SK-N-SH treated with all-trans-retinoic acid at 6 μM for 48 hours (cell line): ENCODE measurements around the gene SNAPC1.

Experiments
- ATAC-seq: fragments of 200-7000 bp; cut with Tn5 transposase; 3 replicates; pipeline ENCODE4 v1.9.1; 2020; ENCODE audit warnings: mild to moderate bottlenecking, moderate library complexity
- ARNTL ChIP-seq: fragments of 450-650 bp; formaldehyde crosslinking; IDR thresholded peaks from 2 replicates; pipeline ENCODE4 v1.5.0; 2020; ENCODE audit warnings: low read depth, mild to moderate bottlenecking, moderate library complexity, borderline replicate concordance
- BACH2 ChIP-seq: fragments of 250-450 bp; sonication (Bioruptor Pico); IDR thresholded peaks from 2 replicates; pipeline ENCODE4 v1.9.0; 2021; ENCODE audit warnings: mild to moderate bottlenecking, borderline replicate concordance
- CSDC2 ChIP-seq: fragments of 250-450 bp; sonication (Bioruptor Pico); IDR thresholded peaks from 2 replicates; pipeline ENCODE4 v1.5.0; 2020; ENCODE audit warnings: mild to moderate bottlenecking, moderate library complexity
- ESRRG ChIP-seq: fragments of 250-450 bp; sonication (Bioruptor Pico); IDR thresholded peaks from 2 replicates; pipeline ENCODE4 v1.6.1; 2021; ENCODE audit warnings: mild to moderate bottlenecking
- OSR1 ChIP-seq: fragments of 250-450 bp; sonication (Bioruptor Pico); IDR thresholded peaks from 2 replicates; pipeline ENCODE4 v1.8.0; 2022; ENCODE audit warnings: moderate library complexity, mild to moderate bottlenecking, inconsistent platforms
- PPARA ChIP-seq: fragments of 250-450 bp; sonication (Bioruptor Pico); IDR thresholded peaks from 2 replicates; pipeline ENCODE4 v1.5.0; 2020; ENCODE audit warnings: mild to moderate bottlenecking, borderline replicate concordance
- RARB ChIP-seq: fragments of 250-450 bp; sonication (Bioruptor Pico); IDR thresholded peaks from 2 replicates; pipeline ENCODE4 v1.8.0; 2021; ENCODE audit warnings: mild to moderate bottlenecking, moderate library complexity
- SNAI2 ChIP-seq: fragments of 250-450 bp; sonication (Bioruptor Pico); IDR thresholded peaks from 2 replicates; pipeline ENCODE4 v1.5.0; 2020; ENCODE audit warnings: mild to moderate bottlenecking, moderate library complexity
- TOX ChIP-seq: fragments of 250-450 bp; sonication (Bioruptor Pico); IDR thresholded peaks from 2 replicates; pipeline ENCODE4 v1.8.0; 2021; ENCODE audit warnings: mild to moderate bottlenecking, moderate library complexity, borderline replicate concordance
- ZC3H10 ChIP-seq: fragments of 250-450 bp; sonication (Bioruptor Pico); IDR thresholded peaks from 2 replicates; pipeline ENCODE4 v1.5.1; 2021; ENCODE audit warnings: mild to moderate bottlenecking, moderate library complexity
- ZFP3 ChIP-seq: fragments of 250-450 bp; sonication (Bioruptor Pico); IDR thresholded peaks from 2 replicates; pipeline ENCODE4 v1.5.0; 2020; ENCODE audit warnings: mild to moderate bottlenecking, moderate library complexity
- ZFP30 ChIP-seq: fragments of 450-650 bp; formaldehyde crosslinking; IDR thresholded peaks from 2 replicates; pipeline ENCODE4 v1.5.0; 2022; ENCODE audit warnings: mild to moderate bottlenecking, moderate library complexity
- ZNF565 ChIP-seq: fragments of 450-650 bp; formaldehyde crosslinking; conservative IDR thresholded peaks from 2 replicates; pipeline ENCODE4 v1.5.0; 2020; ENCODE audit warnings: low read depth, mild to moderate bottlenecking, moderate library complexity
- ZNF70 ChIP-seq: fragments of 450-650 bp; formaldehyde crosslinking; IDR thresholded peaks from 2 replicates; pipeline ENCODE4 v1.5.0; 2020; ENCODE audit warnings: mild to moderate bottlenecking, moderate library complexity
- ZNF8 ChIP-seq: fragments of 450-650 bp; formaldehyde crosslinking; IDR thresholded peaks from 2 replicates; pipeline ENCODE4 v1.5.0; 2020; ENCODE audit warnings: mild to moderate bottlenecking, moderate library complexity
- TF ChIP-seq, protein P1 (sequence below): fragments of 250-450 bp; sonication (Bioruptor Pico); IDR thresholded peaks from 2 replicates; pipeline ENCODE4 v1.5.0; 2020; ENCODE audit warnings: mild to moderate bottlenecking, moderate library complexity
- TF ChIP-seq, protein P2 (sequence below): fragments of 250-450 bp; sonication (Bioruptor Pico); IDR thresholded peaks from 2 replicates; pipeline ENCODE4 v1.5.1; 2021; ENCODE audit warnings: mild to moderate bottlenecking, moderate library complexity
- TF ChIP-seq, protein P3 (sequence below): fragments of 250-450 bp; sonication (Bioruptor Pico); IDR thresholded peaks from 2 replicates; pipeline ENCODE4 v1.8.0; 2021; ENCODE audit warnings: low read depth, mild to moderate bottlenecking, moderate library complexity, borderline replicate concordance
- TF ChIP-seq, protein P4 (sequence below): fragments of 250-450 bp; sonication (Bioruptor Pico); IDR thresholded peaks from 2 replicates; pipeline ENCODE4 v1.8.0; 2020; ENCODE audit warnings: mild to moderate bottlenecking, moderate library complexity, borderline replicate concordance
- TF ChIP-seq, protein P5 (sequence below): fragments of 250-450 bp; sonication (Bioruptor Pico); IDR thresholded peaks from 2 replicates; pipeline ENCODE4 v1.5.1; 2020; ENCODE audit warnings: low read depth, mild to moderate bottlenecking, moderate library complexity

The SNAPC1 gene

DNA sequence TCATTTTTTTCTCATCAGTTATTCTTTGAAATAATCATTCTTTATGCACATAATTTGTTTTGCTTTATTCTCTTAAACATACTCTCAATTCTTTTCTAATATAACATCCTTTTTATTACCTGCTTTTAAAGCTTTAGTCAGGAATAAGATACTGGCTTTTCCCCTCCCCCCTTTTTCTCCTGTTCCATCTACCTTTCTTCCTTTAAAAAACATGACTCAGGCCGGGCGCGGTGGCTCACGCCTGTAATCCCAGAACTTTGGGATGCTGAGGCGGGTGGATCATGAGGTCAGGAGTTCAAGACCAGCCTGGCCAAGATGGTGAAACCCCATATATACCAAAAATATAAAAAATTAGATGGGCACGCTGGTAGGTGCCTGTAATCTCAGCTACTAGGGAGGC is 41.5 kb upstream of the SNAPC1 start (continued):
- TF ChIP-seq, protein P1, sequence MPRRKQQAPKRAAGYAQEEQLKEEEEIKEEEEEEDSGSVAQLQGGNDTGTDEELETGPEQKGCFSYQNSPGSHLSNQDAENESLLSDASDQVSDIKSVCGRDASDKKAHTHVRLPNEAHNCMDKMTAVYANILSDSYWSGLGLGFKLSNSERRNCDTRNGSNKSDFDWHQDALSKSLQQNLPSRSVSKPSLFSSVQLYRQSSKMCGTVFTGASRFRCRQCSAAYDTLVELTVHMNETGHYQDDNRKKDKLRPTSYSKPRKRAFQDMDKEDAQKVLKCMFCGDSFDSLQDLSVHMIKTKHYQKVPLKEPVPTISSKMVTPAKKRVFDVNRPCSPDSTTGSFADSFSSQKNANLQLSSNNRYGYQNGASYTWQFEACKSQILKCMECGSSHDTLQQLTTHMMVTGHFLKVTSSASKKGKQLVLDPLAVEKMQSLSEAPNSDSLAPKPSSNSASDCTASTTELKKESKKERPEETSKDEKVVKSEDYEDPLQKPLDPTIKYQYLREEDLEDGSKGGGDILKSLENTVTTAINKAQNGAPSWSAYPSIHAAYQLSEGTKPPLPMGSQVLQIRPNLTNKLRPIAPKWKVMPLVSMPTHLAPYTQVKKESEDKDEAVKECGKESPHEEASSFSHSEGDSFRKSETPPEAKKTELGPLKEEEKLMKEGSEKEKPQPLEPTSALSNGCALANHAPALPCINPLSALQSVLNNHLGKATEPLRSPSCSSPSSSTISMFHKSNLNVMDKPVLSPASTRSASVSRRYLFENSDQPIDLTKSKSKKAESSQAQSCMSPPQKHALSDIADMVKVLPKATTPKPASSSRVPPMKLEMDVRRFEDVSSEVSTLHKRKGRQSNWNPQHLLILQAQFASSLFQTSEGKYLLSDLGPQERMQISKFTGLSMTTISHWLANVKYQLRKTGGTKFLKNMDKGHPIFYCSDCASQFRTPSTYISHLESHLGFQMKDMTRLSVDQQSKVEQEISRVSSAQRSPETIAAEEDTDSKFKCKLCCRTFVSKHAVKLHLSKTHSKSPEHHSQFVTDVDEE = no peak
- no peak for TF ChIP-seq ZFP30 (CRISPR knock-in tag)

DNA sequence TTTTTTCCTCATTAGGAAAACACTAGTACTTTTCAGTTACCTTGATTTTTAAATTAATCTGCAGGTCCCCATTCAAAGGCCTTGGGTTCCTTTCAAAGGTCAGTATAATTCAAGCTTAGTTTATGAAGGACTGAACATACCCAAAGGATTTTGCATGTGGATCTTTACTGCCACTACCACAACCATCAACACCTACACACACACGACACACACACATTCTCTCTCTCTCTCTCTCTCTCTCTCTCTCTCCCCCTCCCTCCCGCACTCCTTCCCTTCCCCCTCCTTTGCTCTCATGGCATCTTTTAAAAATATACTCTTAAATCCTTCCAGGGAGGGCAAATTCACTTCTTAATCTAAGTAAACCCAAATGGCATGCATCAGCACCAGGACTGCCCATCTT is 38.1 kb upstream of the SNAPC1 start:
- no peak for ATAC-seq
- TF ChIP-seq PPARA = no peak
- TF ChIP-seq ZNF8 = no peak
- TF ChIP-seq ESRRG (CRISPR knock-in tag) = no peak
- TF ChIP-seq, protein P2, sequence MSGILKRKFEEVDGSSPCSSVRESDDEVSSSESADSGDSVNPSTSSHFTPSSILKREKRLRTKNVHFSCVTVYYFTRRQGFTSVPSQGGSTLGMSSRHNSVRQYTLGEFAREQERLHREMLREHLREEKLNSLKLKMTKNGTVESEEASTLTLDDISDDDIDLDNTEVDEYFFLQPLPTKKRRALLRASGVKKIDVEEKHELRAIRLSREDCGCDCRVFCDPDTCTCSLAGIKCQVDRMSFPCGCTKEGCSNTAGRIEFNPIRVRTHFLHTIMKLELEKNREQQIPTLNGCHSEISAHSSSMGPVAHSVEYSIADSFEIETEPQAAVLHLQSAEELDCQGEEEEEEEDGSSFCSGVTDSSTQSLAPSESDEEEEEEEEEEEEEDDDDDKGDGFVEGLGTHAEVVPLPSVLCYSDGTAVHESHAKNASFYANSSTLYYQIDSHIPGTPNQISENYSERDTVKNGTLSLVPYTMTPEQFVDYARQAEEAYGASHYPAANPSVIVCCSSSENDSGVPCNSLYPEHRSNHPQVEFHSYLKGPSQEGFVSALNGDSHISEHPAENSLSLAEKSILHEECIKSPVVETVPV = no peak
- TF ChIP-seq CSDC2 = no peak
- no peak for TF ChIP-seq OSR1 (CRISPR knock-in tag)
- TF ChIP-seq TOX (CRISPR knock-in tag) = no peak
- no peak for TF ChIP-seq ZC3H10
- TF ChIP-seq ZNF70 = no peak
- TF ChIP-seq ARNTL (CRISPR knock-in tag) = no peak
- TF ChIP-seq, protein P3, sequence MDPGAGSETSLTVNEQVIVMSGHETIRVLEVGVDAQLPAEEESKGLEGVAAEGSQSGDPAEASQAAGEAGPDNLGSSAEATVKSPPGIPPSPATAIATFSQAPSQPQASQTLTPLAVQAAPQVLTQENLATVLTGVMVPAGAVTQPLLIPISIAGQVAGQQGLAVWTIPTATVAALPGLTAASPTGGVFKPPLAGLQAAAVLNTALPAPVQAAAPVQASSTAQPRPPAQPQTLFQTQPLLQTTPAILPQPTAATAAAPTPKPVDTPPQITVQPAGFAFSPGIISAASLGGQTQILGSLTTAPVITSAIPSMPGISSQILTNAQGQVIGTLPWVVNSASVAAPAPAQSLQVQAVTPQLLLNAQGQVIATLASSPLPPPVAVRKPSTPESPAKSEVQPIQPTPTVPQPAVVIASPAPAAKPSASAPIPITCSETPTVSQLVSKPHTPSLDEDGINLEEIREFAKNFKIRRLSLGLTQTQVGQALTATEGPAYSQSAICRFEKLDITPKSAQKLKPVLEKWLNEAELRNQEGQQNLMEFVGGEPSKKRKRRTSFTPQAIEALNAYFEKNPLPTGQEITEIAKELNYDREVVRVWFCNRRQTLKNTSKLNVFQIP (CRISPR knock-in tag) = no peak
- no peak for TF ChIP-seq BACH2

DNA sequence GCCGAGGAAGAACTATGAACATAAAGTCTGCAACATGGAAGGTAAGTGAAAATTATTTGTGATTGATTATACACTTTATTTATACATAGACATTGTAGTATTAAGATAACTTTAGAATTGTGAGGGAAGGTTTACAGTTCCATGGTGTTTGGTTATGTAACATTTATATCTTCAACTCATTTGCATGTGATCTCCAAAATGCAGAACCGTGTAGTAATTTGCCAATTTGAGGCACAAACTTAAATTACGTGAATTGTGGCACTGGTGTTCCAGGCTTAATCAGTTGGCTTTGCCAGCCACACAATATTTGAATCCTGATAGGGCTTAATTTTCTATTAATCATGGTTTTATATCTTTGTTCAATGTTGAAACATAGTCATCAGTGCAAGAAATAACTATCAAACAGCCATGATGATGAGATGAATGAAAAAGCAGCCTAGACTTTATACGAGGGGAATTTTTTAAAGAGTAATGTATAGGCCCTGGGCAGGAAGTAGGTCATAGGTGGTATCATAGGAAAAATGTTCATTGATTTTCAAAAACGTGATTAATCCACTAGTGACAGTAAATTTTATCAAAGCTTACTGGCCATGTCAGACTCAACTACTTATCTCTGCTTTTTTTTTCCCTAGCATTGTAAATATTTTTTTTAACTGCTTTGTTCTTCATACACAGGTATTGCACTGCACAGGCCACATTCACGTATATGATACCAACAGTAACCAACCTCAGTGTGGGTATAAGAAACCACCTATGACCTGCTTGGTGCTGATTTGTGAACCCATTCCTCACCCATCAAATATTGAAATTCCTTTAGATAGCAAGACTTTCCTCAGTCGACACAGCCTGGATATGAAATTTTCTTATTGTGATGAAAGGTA is 35.2 kb upstream of the SNAPC1 start:
- TF ChIP-seq CSDC2 (no peak), SNAI2 (CRISPR knock-in tag) (no peak)
- TF ChIP-seq, all 23 proteins: peak for 0
- ATAC-seq = no peak

DNA sequence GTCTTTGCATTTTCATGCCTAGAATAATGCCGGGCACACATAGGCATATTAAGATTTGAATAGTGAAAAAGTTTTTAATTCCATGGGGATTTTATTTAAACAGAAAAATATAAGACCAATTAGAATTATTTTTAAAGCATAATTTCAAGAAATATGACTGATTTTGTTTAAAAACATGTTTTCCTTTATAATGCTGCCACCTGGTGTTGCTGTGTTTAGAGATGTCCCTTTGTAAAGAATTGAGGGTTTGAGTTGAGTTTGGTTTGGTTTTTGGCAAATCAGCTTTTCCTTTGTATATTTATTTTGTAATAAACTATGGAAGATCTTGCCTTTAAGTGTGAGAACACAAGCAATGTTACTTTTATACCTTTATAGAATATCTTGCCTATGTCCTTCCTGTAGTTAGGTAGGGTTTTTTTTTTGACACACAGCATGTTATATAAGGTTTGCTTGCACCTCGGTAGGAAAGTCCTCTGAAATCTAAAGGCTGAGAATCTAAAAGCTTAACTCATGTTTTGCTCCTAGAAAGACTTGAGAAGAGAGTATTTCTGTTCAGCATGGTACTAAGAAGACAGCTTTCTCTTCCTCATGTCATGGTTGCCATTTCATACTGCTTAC is 31.4 kb upstream of the SNAPC1 start:
- ATAC-seq = no peak
- TF ChIP-seq, protein P4, sequence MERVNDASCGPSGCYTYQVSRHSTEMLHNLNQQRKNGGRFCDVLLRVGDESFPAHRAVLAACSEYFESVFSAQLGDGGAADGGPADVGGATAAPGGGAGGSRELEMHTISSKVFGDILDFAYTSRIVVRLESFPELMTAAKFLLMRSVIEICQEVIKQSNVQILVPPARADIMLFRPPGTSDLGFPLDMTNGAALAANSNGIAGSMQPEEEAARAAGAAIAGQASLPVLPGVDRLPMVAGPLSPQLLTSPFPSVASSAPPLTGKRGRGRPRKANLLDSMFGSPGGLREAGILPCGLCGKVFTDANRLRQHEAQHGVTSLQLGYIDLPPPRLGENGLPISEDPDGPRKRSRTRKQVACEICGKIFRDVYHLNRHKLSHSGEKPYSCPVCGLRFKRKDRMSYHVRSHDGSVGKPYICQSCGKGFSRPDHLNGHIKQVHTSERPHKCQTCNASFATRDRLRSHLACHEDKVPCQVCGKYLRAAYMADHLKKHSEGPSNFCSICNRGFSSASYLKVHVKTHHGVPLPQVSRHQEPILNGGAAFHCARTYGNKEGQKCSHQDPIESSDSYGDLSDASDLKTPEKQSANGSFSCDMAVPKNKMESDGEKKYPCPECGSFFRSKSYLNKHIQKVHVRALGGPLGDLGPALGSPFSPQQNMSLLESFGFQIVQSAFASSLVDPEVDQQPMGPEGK (CRISPR knock-in tag) = no peak
- TF ChIP-seq ESRRG (CRISPR knock-in tag) (no peak), SNAI2 (CRISPR knock-in tag) (no peak), CSDC2 (no peak), ARNTL (CRISPR knock-in tag) (no peak), ZNF565 (CRISPR knock-in tag) (no peak), RARB (no peak), OSR1 (CRISPR knock-in tag) (no peak), BACH2 (no peak), ZFP3 (no peak)
- TF ChIP-seq, protein P1 = no peak
- TF ChIP-seq, protein P5, sequence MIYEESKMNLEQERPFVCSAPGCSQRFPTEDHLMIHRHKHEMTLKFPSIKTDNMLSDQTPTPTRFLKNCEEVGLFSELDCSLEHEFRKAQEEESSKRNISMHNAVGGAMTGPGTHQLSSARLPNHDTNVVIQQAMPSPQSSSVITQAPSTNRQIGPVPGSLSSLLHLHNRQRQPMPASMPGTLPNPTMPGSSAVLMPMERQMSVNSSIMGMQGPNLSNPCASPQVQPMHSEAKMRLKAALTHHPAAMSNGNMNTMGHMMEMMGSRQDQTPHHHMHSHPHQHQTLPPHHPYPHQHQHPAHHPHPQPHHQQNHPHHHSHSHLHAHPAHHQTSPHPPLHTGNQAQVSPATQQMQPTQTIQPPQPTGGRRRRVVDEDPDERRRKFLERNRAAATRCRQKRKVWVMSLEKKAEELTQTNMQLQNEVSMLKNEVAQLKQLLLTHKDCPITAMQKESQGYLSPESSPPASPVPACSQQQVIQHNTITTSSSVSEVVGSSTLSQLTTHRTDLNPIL = no peak
- TF ChIP-seq, protein P2 = no peak
